Measurements from ENCODE around the gene CD70. TPM values are rescaled to one million over a fixed set of nuclear protein-coding genes. Genes with fewer than 3 reads are reported as not detected.
A peak's percentile ranks its signal among the peaks of the same experiment; 100 is the strongest.

The CD70 gene
- total RNA-seq, 4 donors from 2014 or later = 2.2 TPM; not detected in 3

GRCh38 chr19:6590258-6590826 lies 608 bp downstream of the CD70 start:
- no peak for TF ChIP-seq POLR2A (IDR thresholded peaks at IDR 0.05)
- no peak for TF ChIP-seq EP300 (IDR thresholded peaks at IDR 0.05)
- no peak for TF ChIP-seq POLR2AphosphoS5 (IDR thresholded peaks at IDR 0.05)
- no peak for TF ChIP-seq CTCF (IDR thresholded peaks at IDR 0.05)
- Histone ChIP-seq H3K27ac (no peak overlapping the region), H3K4me3 (peak overlapping the region in 1 of 2 donors; percentile 18), H3K36me3 (no peaks in the 10 kb centered on the region), H3K9me3 (no peaks in the 10 kb centered on the region), H3K4me1 (peaks cover 0 to 41% (median 7%) of the 10 kb centered on the region in 3 donors), H3K27me3 (peaks cover 95% of the 10 kb centered on the region)
- 2% methylated on average over 7 of the region's 31 CpGs; no CpG with 5 or more reads in 1 of the 2 donors for WGBS, 2 donors (ENCODE audit: low coverage in 1 of 2)
- peak; percentile 19 for ATAC-seq

DNA sequence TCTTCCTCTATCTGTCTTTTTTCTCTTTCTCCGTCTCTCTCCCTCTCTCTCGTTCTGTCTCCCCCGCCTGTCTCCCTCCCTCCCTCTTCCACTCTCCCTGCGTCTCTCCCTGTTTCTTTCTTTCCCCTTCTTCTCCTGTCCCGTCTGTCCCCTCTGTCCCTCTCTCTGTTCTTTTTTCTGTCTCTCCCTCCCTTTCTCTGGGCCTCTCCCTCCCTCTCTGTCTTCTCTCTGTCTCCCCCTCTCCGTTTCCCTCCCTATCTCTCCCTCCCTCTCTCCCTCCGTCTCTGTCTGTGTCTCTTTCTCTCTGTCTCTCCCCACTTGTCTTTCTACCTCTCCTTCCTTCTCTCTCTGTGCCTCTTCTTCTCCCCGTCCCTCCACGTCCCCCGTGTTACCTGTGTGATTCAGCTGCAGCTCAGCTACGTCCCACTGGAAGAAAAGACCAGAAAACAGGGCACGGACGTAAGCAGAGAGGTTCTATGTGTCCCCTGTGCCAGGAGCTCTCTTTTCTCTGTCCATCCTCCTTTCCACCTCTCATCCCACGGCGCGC lies 1.2 kb downstream of the CD70 start:
- no peaks in the 10 kb centered on the region for H3K36me3 ChIP-seq
- peaks cover 0 to 41% (median 7%) of the 10 kb centered on the region in 3 donors for H3K4me1 ChIP-seq
- H3K4me3 ChIP-seq = peak overlapping the region in 1 of 2 donors; percentile 18
- no peaks in the 10 kb centered on the region for H3K9me3 ChIP-seq
- TF ChIP-seq CTCF (IDR thresholded peaks at IDR 0.05) (no peak), POLR2AphosphoS5 (IDR thresholded peaks at IDR 0.05) (no peak)
- 3 to 13% methylated on average over 4 to 15 of the region's 16 CpGs for WGBS, 2 donors (ENCODE audit: low coverage in 1 of 2)
- no peak overlapping the region for H3K27ac ChIP-seq
- ATAC-seq = no peak
- peaks cover 97% of the 10 kb centered on the region for H3K27me3 ChIP-seq

DNA sequence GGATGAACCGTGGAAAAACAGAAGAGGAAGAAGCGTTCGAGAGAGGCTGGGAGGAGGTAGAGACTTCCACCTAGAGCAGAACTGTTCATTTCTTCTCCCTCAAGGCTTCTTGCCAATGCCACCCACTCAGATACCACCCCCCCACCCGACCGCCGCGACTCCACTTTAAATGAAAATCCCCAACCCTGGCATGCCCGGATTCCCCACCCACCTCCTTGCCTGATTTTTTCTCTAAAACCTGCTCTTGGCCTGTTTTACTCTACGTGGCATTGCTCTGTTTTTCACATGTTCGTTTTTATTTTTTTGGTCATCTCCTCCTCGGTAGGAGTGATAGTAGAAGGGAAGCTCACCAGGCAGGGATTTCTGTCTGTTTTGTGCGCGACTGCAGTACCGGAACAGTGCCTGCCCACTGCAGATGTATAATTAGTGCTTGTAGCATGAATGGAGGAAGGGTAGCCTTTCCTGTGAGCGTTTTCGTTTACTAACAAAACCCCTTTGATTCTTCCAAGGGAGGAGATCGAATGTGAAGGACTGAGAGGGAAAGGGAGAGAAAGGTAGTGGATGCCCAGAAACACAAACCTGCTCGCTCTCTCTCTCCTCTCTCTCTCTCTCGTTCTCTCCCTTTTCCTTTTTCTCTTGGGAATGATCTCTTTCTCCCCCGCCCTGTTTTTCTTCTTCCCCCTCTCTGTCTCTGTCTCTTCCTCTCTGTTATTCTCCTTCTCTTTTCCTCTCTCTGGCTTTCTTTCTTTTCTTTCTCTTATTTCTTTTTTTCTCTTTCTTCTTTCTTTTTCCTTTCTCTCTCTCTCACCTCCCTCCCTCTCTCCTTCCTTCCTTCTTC lies 2.2 kb downstream of the CD70 start:
- H3K9me3 ChIP-seq = no peaks in the 10 kb centered on the region
- H3K36me3 ChIP-seq = no peaks in the 10 kb centered on the region
- no peak overlapping the region for H3K4me3 ChIP-seq
- H3K27ac ChIP-seq = no peak overlapping the region
- peaks cover 0 to 41% (median 7%) of the 10 kb centered on the region in 3 donors for H3K4me1 ChIP-seq
- no peak for ATAC-seq
- H3K27me3 ChIP-seq = peaks cover 97% of the 10 kb centered on the region
- no peak for TF ChIP-seq POLR2A (IDR thresholded peaks at IDR 0.05)
- no peak for TF ChIP-seq CTCF (IDR thresholded peaks at IDR 0.05)
- TF ChIP-seq POLR2AphosphoS5 (IDR thresholded peaks at IDR 0.05) = no peak
- no peak for TF ChIP-seq EP300 (IDR thresholded peaks at IDR 0.05)
- 0 to 4% methylated on average over 15 to 20 of the region's 20 CpGs for WGBS, 2 donors (ENCODE audit: low coverage in 1 of 2)

DNA sequence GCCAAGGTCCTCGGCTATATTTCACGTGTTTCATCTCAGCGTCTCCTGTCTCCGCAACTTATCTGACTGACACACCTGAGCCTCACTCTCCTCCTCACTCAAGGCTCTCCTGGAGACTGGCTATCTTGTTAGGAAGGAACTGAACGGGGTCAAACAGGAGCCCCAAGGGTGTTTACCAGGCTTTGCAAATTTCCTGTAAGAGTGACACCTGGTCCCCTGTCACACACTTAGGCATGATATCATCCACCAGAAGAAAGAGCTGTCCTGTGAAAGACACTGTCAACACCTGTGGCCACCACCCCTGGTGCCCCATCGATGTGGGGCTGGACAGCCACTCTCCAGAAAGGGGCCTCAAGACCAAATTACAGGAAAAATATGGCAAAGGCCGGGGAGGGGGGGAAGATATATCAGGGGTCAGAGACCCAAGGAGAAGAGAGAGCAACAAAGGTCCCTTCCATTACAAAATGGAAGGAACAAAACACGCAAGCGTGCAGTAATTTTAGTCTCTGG lies 2.9 kb downstream of the CD70 start:
- Histone ChIP-seq H3K4me3 (no peak overlapping the region), H3K27ac (no peak overlapping the region), H3K27me3 (peaks cover 96% of the 10 kb centered on the region), H3K36me3 (no peaks in the 10 kb centered on the region), H3K9me3 (no peaks in the 10 kb centered on the region), H3K4me1 (peaks cover 0 to 41% (median 7%) of the 10 kb centered on the region in 3 donors)
- TF ChIP-seq POLR2A (IDR thresholded peaks at IDR 0.05) (no peak), EP300 (IDR thresholded peaks at IDR 0.05) (no peak), CTCF (IDR thresholded peaks at IDR 0.05) (no peak)
- no peak for ATAC-seq
- WGBS, 2 donors (ENCODE audit: low coverage in 1 of 2) = 5 to 7% methylated on average over 3 to 6 of the region's 9 CpGs
